GM21576 (cell line): ENCODE data around the gene SEMA6A.
A peak's percentile ranks its signal among the peaks of the same experiment; 100 is the strongest.

Experiments
- ATAC-seq: cut with Tn5 transposase; IDR thresholded peaks from one replicate; pipeline ENCODE4 v1.9.1; 2021; ENCODE audit warnings: mild to moderate bottlenecking, moderate library complexity; ENCODE audit not compliant: unreplicated experiment

Gene SEMA6A

GRCh38 chr5:116574367-116575325 lies at the start of gene SEMA6A:
SEMA6A (minus strand) TSS chr5:116574823; CDS start chr5:116504944, 69,879 bp downstream.
- peak; percentile 57 for ATAC-seq

GRCh38 chr5:116622375-116623050 lies 47.9 kb upstream of the SEMA6A start:
- ATAC-seq, result no peak

- ATAC-seq, result no peak
These were observed 47.0 kb upstream of the SEMA6A start for GRCh38 chr5:116621599-116621998.

GRCh38 chr5:116616876-116617275 lies 42.3 kb upstream of the SEMA6A start:
- no peak for ATAC-seq

- ATAC-seq, result no peak
These were observed 39.9 kb upstream of the SEMA6A start for GRCh38 chr5:116614603-116614920.

GRCh38 chr5:116613445-116613844 lies 38.8 kb upstream of the SEMA6A start:
- no peak for ATAC-seq

GRCh38 chr5:116612431-116612830 lies 37.8 kb upstream of the SEMA6A start:
- no peak for ATAC-seq

- no peak for ATAC-seq
These were observed 30.9 kb upstream of the SEMA6A start for GRCh38 chr5:116605310-116606070.

- no peak for ATAC-seq
These were observed 30.2 kb upstream of the SEMA6A start for GRCh38 chr5:116604805-116605204.

GRCh38 chr5:116600876-116601275 lies 26.3 kb upstream of the SEMA6A start:
- no peak for ATAC-seq

- ATAC-seq, result no peak
These were observed 24.3 kb upstream of the SEMA6A start for GRCh38 chr5:116598911-116599310.

GRCh38 chr5:116595498-116595897 lies 20.9 kb upstream of the SEMA6A start:
- no peak for ATAC-seq

- ATAC-seq, result no peak
These were observed 18.7 kb upstream of the SEMA6A start for GRCh38 chr5:116593340-116593739.

- no peak for ATAC-seq
These were observed 10.6 kb upstream of the SEMA6A start for GRCh38 chr5:116585227-116585626.

GRCh38 chr5:116583862-116584222 lies 9.2 kb upstream of the SEMA6A start:
- no peak for ATAC-seq

GRCh38 chr5:116583085-116583861 lies 8.7 kb upstream of the SEMA6A start:
- ATAC-seq, result no peak

GRCh38 chr5:116581910-116582309 lies 7.3 kb upstream of the SEMA6A start:
- ATAC-seq, result no peak

GRCh38 chr5:116579144-116579543 lies 4.5 kb upstream of the SEMA6A start:
- ATAC-seq, result no peak

GRCh38 chr5:116578676-116579075 lies 4.1 kb upstream of the SEMA6A start:
- ATAC-seq, result no peak

GRCh38 chr5:116577064-116577788 lies 2.6 kb upstream of the SEMA6A start:
- ATAC-seq, result peak; percentile 57
